Measurements from ENCODE around the gene CADPS.

- TF ChIP-seq ZNF70 (CRISPR knock-in tag; IDR thresholded peaks at IDR 0.05) = no peak
- TF ChIP-seq TCF4 (CRISPR knock-in tag; IDR thresholded peaks at IDR 0.05; ENCODE audit: borderline replicate concordance) = no peak
- TF ChIP-seq RARB (CRISPR knock-in tag; IDR thresholded peaks at IDR 0.05) = no peak
- TF ChIP-seq, protein P1, sequence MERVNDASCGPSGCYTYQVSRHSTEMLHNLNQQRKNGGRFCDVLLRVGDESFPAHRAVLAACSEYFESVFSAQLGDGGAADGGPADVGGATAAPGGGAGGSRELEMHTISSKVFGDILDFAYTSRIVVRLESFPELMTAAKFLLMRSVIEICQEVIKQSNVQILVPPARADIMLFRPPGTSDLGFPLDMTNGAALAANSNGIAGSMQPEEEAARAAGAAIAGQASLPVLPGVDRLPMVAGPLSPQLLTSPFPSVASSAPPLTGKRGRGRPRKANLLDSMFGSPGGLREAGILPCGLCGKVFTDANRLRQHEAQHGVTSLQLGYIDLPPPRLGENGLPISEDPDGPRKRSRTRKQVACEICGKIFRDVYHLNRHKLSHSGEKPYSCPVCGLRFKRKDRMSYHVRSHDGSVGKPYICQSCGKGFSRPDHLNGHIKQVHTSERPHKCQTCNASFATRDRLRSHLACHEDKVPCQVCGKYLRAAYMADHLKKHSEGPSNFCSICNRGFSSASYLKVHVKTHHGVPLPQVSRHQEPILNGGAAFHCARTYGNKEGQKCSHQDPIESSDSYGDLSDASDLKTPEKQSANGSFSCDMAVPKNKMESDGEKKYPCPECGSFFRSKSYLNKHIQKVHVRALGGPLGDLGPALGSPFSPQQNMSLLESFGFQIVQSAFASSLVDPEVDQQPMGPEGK (CRISPR knock-in tag; IDR thresholded peaks at IDR 0.05; ENCODE audit: borderline replicate concordance) = no peak
- TF ChIP-seq ZC3H10 (CRISPR knock-in tag; IDR thresholded peaks at IDR 0.05) = no peak
- no peak for TF ChIP-seq ISL1 (CRISPR knock-in tag; IDR thresholded peaks at IDR 0.05)
Measured at GRCh38 chr3:62379321-62379798, 495.9 kb downstream of the CADPS start.
